Measurements from ENCODE around the gene CA12.

Gene CA12

DNA sequence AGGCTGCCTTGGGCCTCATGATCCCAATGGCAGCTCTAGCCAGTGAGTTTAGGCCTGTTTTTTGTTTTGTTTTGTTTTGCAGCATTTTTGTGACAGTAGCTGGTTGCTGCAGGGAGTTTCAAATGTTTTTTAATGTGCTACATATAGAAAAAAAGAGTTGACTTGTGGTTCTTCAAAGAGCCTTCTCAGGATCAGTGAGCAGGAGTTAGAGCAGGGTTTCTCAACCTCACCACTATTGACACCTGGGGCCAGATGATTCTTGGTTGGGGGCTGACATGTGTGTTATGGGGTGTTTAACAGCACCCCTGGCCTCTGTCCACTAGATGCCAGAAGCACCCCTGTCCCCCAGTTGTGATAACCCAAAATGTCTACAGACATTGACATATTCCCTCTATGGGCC, 86.3 kb downstream of the CA12 start:
- Histone ChIP-seq H3K9me3 (ENCODE audit: insufficient read depth, low read depth, low read length) (no peaks in the 10 kb centered on the region), H2AFZ (ENCODE audit: low read length) (no peak overlapping the region), H3K79me2 (ENCODE audit: insufficient read depth, low read length) (no peaks in the 10 kb centered on the region), H3K27me3 (ENCODE audit: insufficient read depth, low read length, poor library complexity, severe bottlenecking) (no peaks in the 10 kb centered on the region), H3K4me2 (ENCODE audit: low read depth, low read length, poor library complexity, severe bottlenecking) (no peak overlapping the region), H3K9ac (ENCODE audit: low read depth, low read length, poor library complexity, severe bottlenecking) (no peak overlapping the region), H3F3A (ENCODE audit: low read depth) (no peaks in the 10 kb centered on the region), H3K36me3 (ENCODE audit: insufficient read depth, low read length) (no peaks in the 10 kb centered on the region), H4K20me1 (ENCODE audit: insufficient read depth, low read length, poor library complexity, severe bottlenecking) (no peaks in the 10 kb centered on the region), H3K4me3 (ENCODE audit: low read length, poor library complexity, severe bottlenecking) (no peak overlapping the region), H3K9me2 (replicated peaks; ENCODE audit: low read depth, low read length) (no peaks in the 10 kb centered on the region), H3K4me1 (ENCODE audit: insufficient read depth, low read length, poor library complexity, severe bottlenecking) (peaks cover 14% of the 10 kb centered on the region)
- TF ChIP-seq EZH2phosphoT487 (IDR thresholded peaks at IDR 0.05; ENCODE audit: borderline replicate concordance) (no peak), CTCF (conservative IDR thresholded peaks at IDR 0.05; ENCODE audit: low read length) (no peak)

DNA sequence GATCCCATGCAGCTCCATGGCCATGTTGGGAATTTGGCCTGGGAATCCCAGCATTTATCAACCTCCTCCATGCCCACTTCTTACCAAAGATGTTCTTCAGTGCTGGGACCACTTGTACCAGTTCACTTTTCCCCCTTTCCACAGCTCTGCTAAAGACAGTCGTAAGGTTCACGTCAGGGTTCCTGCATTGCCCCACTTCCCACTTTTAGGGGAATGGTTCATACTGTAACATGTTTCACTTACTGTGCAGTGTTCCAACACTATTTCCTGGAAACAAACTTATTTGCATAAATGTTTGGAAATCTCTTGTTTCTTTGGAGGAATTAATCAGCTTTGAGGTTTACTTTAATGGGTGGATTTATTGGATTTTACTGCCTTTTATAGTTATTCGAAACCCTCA, 87.3 kb downstream of the CA12 start:
- H3K9me3 ChIP-seq (ENCODE audit: insufficient read depth, low read depth, low read length): no peaks in the 10 kb centered on the region
- no peak overlapping the region for H3K4me2 ChIP-seq (ENCODE audit: low read depth, low read length, poor library complexity, severe bottlenecking)
- no peak for TF ChIP-seq EZH2phosphoT487 (IDR thresholded peaks at IDR 0.05; ENCODE audit: borderline replicate concordance)
- no peak for TF ChIP-seq CTCF (conservative IDR thresholded peaks at IDR 0.05; ENCODE audit: low read length)
- H3F3A ChIP-seq (ENCODE audit: low read depth): no peaks in the 10 kb centered on the region
- H2AFZ ChIP-seq (ENCODE audit: low read length): no peak overlapping the region
- no peaks in the 10 kb centered on the region for H3K27me3 ChIP-seq (ENCODE audit: insufficient read depth, low read length, poor library complexity, severe bottlenecking)
- H4K20me1 ChIP-seq (ENCODE audit: insufficient read depth, low read length, poor library complexity, severe bottlenecking): no peaks in the 10 kb centered on the region
- peaks cover 14% of the 10 kb centered on the region for H3K4me1 ChIP-seq (ENCODE audit: insufficient read depth, low read length, poor library complexity, severe bottlenecking)
- H3K9me2 ChIP-seq (replicated peaks; ENCODE audit: low read depth, low read length): no peaks in the 10 kb centered on the region
- no peaks in the 10 kb centered on the region for H3K79me2 ChIP-seq (ENCODE audit: insufficient read depth, low read length)
- H3K9ac ChIP-seq (ENCODE audit: low read depth, low read length, poor library complexity, severe bottlenecking): no peak overlapping the region
- H3K36me3 ChIP-seq (ENCODE audit: insufficient read depth, low read length): no peaks in the 10 kb centered on the region
- H3K4me3 ChIP-seq (ENCODE audit: low read length, poor library complexity, severe bottlenecking): no peak overlapping the region

DNA sequence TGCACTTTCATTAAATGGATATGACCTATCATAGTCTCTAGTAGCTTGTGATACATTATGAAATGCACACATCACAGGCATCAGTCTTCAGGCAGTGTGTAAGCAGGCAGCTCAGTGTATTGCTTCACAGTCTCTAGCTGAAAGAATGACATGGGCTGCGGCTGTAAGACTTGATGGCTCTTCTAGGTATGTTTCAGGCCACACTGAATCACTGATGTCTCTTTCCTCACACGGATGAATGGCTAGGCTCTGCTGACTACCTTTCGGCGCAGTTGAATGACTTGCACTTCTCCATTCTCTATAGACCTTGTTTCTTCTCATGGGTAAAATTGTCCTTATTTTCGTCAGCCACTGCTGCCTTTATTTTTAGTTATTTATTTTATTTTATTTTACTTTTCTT, 88.9 kb downstream of the CA12 start:
- Histone ChIP-seq H3F3A (ENCODE audit: low read depth) (no peaks in the 10 kb centered on the region), H3K9me2 (replicated peaks; ENCODE audit: low read depth, low read length) (no peaks in the 10 kb centered on the region), H3K9ac (ENCODE audit: low read depth, low read length, poor library complexity, severe bottlenecking) (no peak overlapping the region), H3K27me3 (ENCODE audit: insufficient read depth, low read length, poor library complexity, severe bottlenecking) (no peaks in the 10 kb centered on the region), H3K79me2 (ENCODE audit: insufficient read depth, low read length) (no peaks in the 10 kb centered on the region), H3K4me3 (ENCODE audit: low read length, poor library complexity, severe bottlenecking) (no peak overlapping the region), H4K20me1 (ENCODE audit: insufficient read depth, low read length, poor library complexity, severe bottlenecking) (no peaks in the 10 kb centered on the region), H3K4me1 (ENCODE audit: insufficient read depth, low read length, poor library complexity, severe bottlenecking) (peaks cover 18% of the 10 kb centered on the region), H3K36me3 (ENCODE audit: insufficient read depth, low read length) (no peaks in the 10 kb centered on the region), H2AFZ (ENCODE audit: low read length) (no peak overlapping the region), H3K9me3 (ENCODE audit: insufficient read depth, low read depth, low read length) (no peaks in the 10 kb centered on the region), H3K4me2 (ENCODE audit: low read depth, low read length, poor library complexity, severe bottlenecking) (no peak overlapping the region)
- TF ChIP-seq EZH2phosphoT487 (IDR thresholded peaks at IDR 0.05; ENCODE audit: borderline replicate concordance) (no peak), CTCF (conservative IDR thresholded peaks at IDR 0.05; ENCODE audit: low read length) (no peak)
